ENCODE measurements around the gene UTP25. TPM values are rescaled to one million over a fixed set of nuclear protein-coding genes. Genes with fewer than 3 reads are reported as not detected.

The UTP25 gene
- total RNA-seq, 1 donor from 2014 or later, result 6.4 TPM

- Histone ChIP-seq H2AFZ (replicated peaks) (no peak overlapping the region), H3K9me3 (ENCODE audit: low read depth) (no peaks in the 10 kb centered on the region), H4K20me1 (ENCODE audit: low read depth) (no peaks in the 10 kb centered on the region), H3K9ac (no peak overlapping the region), H3K79me2 (ENCODE audit: low read depth) (no peaks in the 10 kb centered on the region), H3K36me3 (no peaks in the 10 kb centered on the region), H3K27ac (no peak overlapping the region), H3K4me3 (no peak overlapping the region), H3K27me3 (no peaks in the 10 kb centered on the region), H3K4me1 (peaks cover 12% of the 10 kb centered on the region), H3F3A (ENCODE audit: low read depth) (peaks cover 4% of the 10 kb centered on the region), H3K4me2 (peak overlapping the region; percentile 25)
- H3K27me3 Mint-ChIP-seq (ENCODE audit: insufficient read depth, low read depth), result peaks cover 6% of the 10 kb centered on the region
- H3K9me3 Mint-ChIP-seq, result peaks cover 9% of the 10 kb centered on the region
- no peak overlapping the region for H3K27ac Mint-ChIP-seq
- H3K36me3 Mint-ChIP-seq, result no peaks in the 10 kb centered on the region
- no peak for TF ChIP-seq CTCF (IDR thresholded peaks at IDR 0.05)
- TF ChIP-seq EZH2phosphoT487 (IDR thresholded peaks at IDR 0.05), result no peak
- TF ChIP-seq EZH2 (IDR thresholded peaks at IDR 0.05), result no peak
- DNase-seq (ENCODE audit: low spot score), result no peak
- H3K4me3 Mint-ChIP-seq, result no peak overlapping the region
- H3K4me1 Mint-ChIP-seq, result peaks cover 15% of the 10 kb centered on the region
Observed at GRCh38 chr1:209870151-209870831, 42.5 kb downstream of the UTP25 start.

DNA sequence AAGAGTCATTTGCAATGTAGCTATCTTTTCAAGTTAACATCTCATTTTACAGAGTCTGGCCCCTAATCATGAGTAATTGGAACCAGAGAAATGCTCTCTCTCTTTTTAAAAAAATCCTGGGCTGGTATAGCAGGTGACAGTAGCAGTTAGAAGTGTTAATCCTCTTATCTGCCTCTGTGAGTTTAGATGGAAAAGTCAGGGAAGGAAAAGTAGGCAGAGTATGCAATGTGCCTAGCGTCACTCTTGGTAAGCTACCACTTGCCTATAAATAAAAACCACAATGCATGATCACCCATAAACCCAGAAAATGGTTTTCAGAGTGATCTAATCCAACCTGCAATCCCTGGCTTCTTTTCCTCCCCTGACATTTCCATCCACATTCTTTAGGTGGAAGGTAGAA, 43.2 kb downstream of the UTP25 start:
- no peak overlapping the region for H3K27ac Mint-ChIP-seq
- H3K27me3 Mint-ChIP-seq (ENCODE audit: insufficient read depth, low read depth), result peaks cover 8% of the 10 kb centered on the region
- H3K36me3 Mint-ChIP-seq, result no peaks in the 10 kb centered on the region
- Histone ChIP-seq H3K79me2 (ENCODE audit: low read depth) (no peaks in the 10 kb centered on the region), H3K4me1 (peaks cover 12% of the 10 kb centered on the region), H3K4me2 (peak overlapping the region; percentile 25), H3K4me3 (no peak overlapping the region), H4K20me1 (ENCODE audit: low read depth) (no peaks in the 10 kb centered on the region), H3K9ac (no peak overlapping the region), H3K27ac (no peak overlapping the region), H3K27me3 (no peaks in the 10 kb centered on the region), H3K9me3 (ENCODE audit: low read depth) (no peaks in the 10 kb centered on the region), H2AFZ (replicated peaks) (no peak overlapping the region), H3F3A (ENCODE audit: low read depth) (peaks cover 4% of the 10 kb centered on the region), H3K36me3 (no peaks in the 10 kb centered on the region)
- peak; percentile 26 for DNase-seq (ENCODE audit: low spot score)
- H3K4me3 Mint-ChIP-seq, result no peak overlapping the region
- H3K9me3 Mint-ChIP-seq, result peaks cover 8% of the 10 kb centered on the region
- TF ChIP-seq CTCF (IDR thresholded peaks at IDR 0.05) (no peak), EZH2phosphoT487 (IDR thresholded peaks at IDR 0.05) (no peak), EZH2 (IDR thresholded peaks at IDR 0.05) (no peak)
- H3K4me1 Mint-ChIP-seq, result peaks cover 22% of the 10 kb centered on the region

- DNase-seq (ENCODE audit: low spot score), result no peak
- peaks cover 4% of the 10 kb centered on the region for H3F3A ChIP-seq (ENCODE audit: low read depth)
- no peak for TF ChIP-seq EZH2phosphoT487 (IDR thresholded peaks at IDR 0.05)
- TF ChIP-seq CTCF (IDR thresholded peaks at IDR 0.05), result no peak
- no peak for TF ChIP-seq EZH2 (IDR thresholded peaks at IDR 0.05)
- H3K9ac ChIP-seq, result no peak overlapping the region
- no peak overlapping the region for H3K4me3 ChIP-seq
- no peak overlapping the region for H2AFZ ChIP-seq (replicated peaks)
- Mint-ChIP-seq H3K27me3 (ENCODE audit: insufficient read depth, low read depth) (peaks cover 8% of the 10 kb centered on the region), H3K4me1 (peaks cover 22% of the 10 kb centered on the region), H3K27ac (no peak overlapping the region), H3K4me3 (no peak overlapping the region), H3K36me3 (no peaks in the 10 kb centered on the region), H3K9me3 (peaks cover 7% of the 10 kb centered on the region)
- H3K9me3 ChIP-seq (ENCODE audit: low read depth), result no peaks in the 10 kb centered on the region
- H3K79me2 ChIP-seq (ENCODE audit: low read depth), result no peaks in the 10 kb centered on the region
- H3K4me1 ChIP-seq, result peaks cover 12% of the 10 kb centered on the region
- H4K20me1 ChIP-seq (ENCODE audit: low read depth), result no peaks in the 10 kb centered on the region
- H3K27me3 ChIP-seq, result no peaks in the 10 kb centered on the region
- no peak overlapping the region for H3K27ac ChIP-seq
- H3K36me3 ChIP-seq, result no peaks in the 10 kb centered on the region
- H3K4me2 ChIP-seq, result no peak overlapping the region
Observed at GRCh38 chr1:209871430-209871829, 43.7 kb downstream of the UTP25 start.

Data from neural progenitor cell (in vitro differentiated cells).